HEK293 (cell line): ENCODE measurements around the gene RABGEF1.

Experiments
- OSR2 ChIP-seq: fragments of 450-650 bp; formaldehyde crosslinking; IDR thresholded peaks from 2 replicates; pipeline ENCODE4 v1.5.1; 2016; ENCODE audit warnings: missing biosample characterization, missing genetic modification characterization
- ZNF311 ChIP-seq: fragments of 450-650 bp; formaldehyde crosslinking; IDR thresholded peaks from 2 replicates; pipeline ENCODE4 v1.5.1; 2017; ENCODE audit warnings: missing biosample characterization, missing genetic modification characterization, borderline replicate concordance
- ZNF473 ChIP-seq: fragments of 450-650 bp; formaldehyde crosslinking; IDR thresholded peaks from 2 replicates; pipeline ENCODE4 v1.5.1; 2017; ENCODE audit warnings: missing biosample characterization, missing genetic modification characterization
- ZNF530 ChIP-seq: fragments of 450-650 bp; formaldehyde crosslinking; IDR thresholded peaks from 2 replicates; pipeline ENCODE4 v1.5.1; 2016; ENCODE audit warnings: low read depth, missing biosample characterization, missing genetic modification characterization
- ZNF626 ChIP-seq: fragments of 450-650 bp; sonication (Bioruptor Pico); formaldehyde crosslinking; IDR thresholded peaks from 2 replicates; pipeline ENCODE4 v1.5.1; 2018; ENCODE audit warnings: missing biosample characterization, missing genetic modification characterization, inconsistent platforms
- ZNF837 ChIP-seq: fragments of 450-650 bp; formaldehyde crosslinking; IDR thresholded peaks from 2 replicates; pipeline ENCODE4 v1.5.1; 2016; ENCODE audit warnings: missing biosample characterization, missing genetic modification characterization

GRCh38 chr7:66859339-66859738 is 118.8 kb downstream of the RABGEF1 start:
- TF ChIP-seq ZNF837 (tag by site-specific recombination) = no peak
- no peak for TF ChIP-seq ZNF311 (tag by site-specific recombination)
- TF ChIP-seq ZNF626 (tag by site-specific recombination) = no peak
- no peak for TF ChIP-seq OSR2 (tag by site-specific recombination)
- TF ChIP-seq ZNF530 (tag by site-specific recombination) = no peak
- no peak for TF ChIP-seq ZNF473 (tag by site-specific recombination)
